HepG2 (cell line): ENCODE data around the gene CAMTA1. TPM values are rescaled to one million over a fixed set of nuclear protein-coding genes. Genes with fewer than 3 reads are reported as not detected.
"Not testable (repeated sequence)": the region's sequence is repeated elsewhere in the genome, so short reads cannot be mapped to it uniquely, and the experiment has no call there.

ENCODE experiments used
- ATAC-seq: fragments of 200-7000 bp; cut with Tn5 transposase; 3 replicates; pipeline ENCODE4 v1.9.1; 2020; ENCODE audit warnings: mild to moderate bottlenecking, moderate library complexity
- BruUV-seq: library from RNA; stranded (reverse); fragments of 400-500 nt; replicated peaks from 2 replicates; lab custom pipeline; 2021; lab: Mats Ljungman, UMichigan
- CTCF ChIA-PET: fragments of 300-600 bp; formaldehyde crosslinking; extraction: SDS; loops from one replicate; lab custom pipeline; 2021; ENCODE audit warnings: low total read pairs, inconsistent platforms, low intra/inter-chr PET ratio; lab: Yijun Ruan, JAX
- POLR2A ChIA-PET: fragments of 350-600 bp; sonication (Branson Sonifier 250); formaldehyde crosslinking; loops from one replicate; lab custom pipeline; 2020; ENCODE audit warnings: antibody characterized with exemption, inconsistent platforms; lab: Yijun Ruan, JAX
- DNase-seq: peaks from one replicate; pipeline ENCODE4 v3.0.0-alpha.2; 2015; ENCODE audit warnings: low spot score
- FAIRE-seq: peaks from 3 replicates; lab custom pipeline; 2011; peaks lifted over from hg19 to GRCh38; lab: Jason Lieb, UNC
- H2AFZ ChIP-seq: one replicate; pipeline ENCODE4 v1.6.1; 2011; ENCODE audit warnings: low read length, inconsistent platforms
- H3K27ac ChIP-seq: fragments of 300-600 bp; 3 replicates; pipeline ENCODE4 v1.8.0; 2011; ENCODE audit warnings: mixed run types, mild to moderate bottlenecking, mixed read lengths, low read length, inconsistent platforms; ENCODE audit not compliant: insufficient read depth; ENCODE audit errors: extremely low read length
- H3K27me3 ChIP-seq, 2 experiments: fragments of 200-600 bp in 1 of 2; 2 replicates in 1 of 2; 3 replicates in 1 of 2; pipeline versions ENCODE4 v1.6.0 to v1.8.0; 2011; ENCODE audit warnings: low read length in 2 of 2, mild to moderate bottlenecking in 2 of 2, moderate library complexity in 2 of 2, inconsistent platforms in 1 of 2; ENCODE audit not compliant: insufficient read depth in 2 of 2, control insufficient read depth in 1 of 2
- H3K36me3 ChIP-seq, 2 experiments: fragments of 200-600 bp in 1 of 2; replicated peaks in 1 of 2; 2 replicates in 1 of 2; 3 replicates in 1 of 2; pipeline versions ENCODE4 v1.5.1 to v1.8.0; 2011; ENCODE audit warnings: low read length in 2 of 2, inconsistent platforms in 1 of 2; ENCODE audit not compliant: insufficient read depth in 2 of 2, control insufficient read depth in 1 of 2
- H3K4me1 ChIP-seq: 2 replicates; pipeline ENCODE4 v1.5.1; 2012; ENCODE audit warnings: low read length, inconsistent platforms; ENCODE audit not compliant: insufficient read depth
- H3K4me2 ChIP-seq: 2 replicates; pipeline ENCODE4 v1.6.0; 2011; ENCODE audit warnings: low read depth, low read length, inconsistent platforms
- H3K4me3 ChIP-seq, 3 experiments: fragments of 200-600 bp in 1 of 3; sonication (generic), shearing (Covaris generic) in 1 of 3; replicated peaks in 1 of 3; 2 replicates each; pipeline ENCODE4 v1.5.1; 2011 to 2016; ENCODE audit warnings: low read length in 3 of 3, inconsistent platforms in 2 of 3, low read depth in 2 of 3, mild to moderate bottlenecking in 2 of 3, control low read depth in 1 of 3, mixed read lengths in 1 of 3; ENCODE audit not compliant: insufficient read depth in 1 of 3
- H3K79me2 ChIP-seq: one replicate; pipeline ENCODE4 v1.6.1; 2011; ENCODE audit warnings: low read length, inconsistent platforms; ENCODE audit not compliant: insufficient read depth
- H3K9ac ChIP-seq: 2 replicates; pipeline ENCODE4 v1.6.0; 2011; ENCODE audit warnings: mild to moderate bottlenecking, low read depth, low read length, inconsistent platforms; ENCODE audit not compliant: insufficient read depth
- H3K9me3 ChIP-seq: 2 replicates; pipeline ENCODE4 v1.5.1; 2012; ENCODE audit warnings: mild to moderate bottlenecking, low read length
- H4K20me1 ChIP-seq: 2 replicates; pipeline ENCODE4 v1.6.0; 2011; ENCODE audit warnings: inconsistent platforms, mild to moderate bottlenecking, low read length, moderate library complexity; ENCODE audit not compliant: insufficient read depth
- KDM3A ChIP-seq: IDR thresholded peaks from 2 replicates; pipeline ENCODE4 v1.6.1; 2018; ENCODE audit warnings: low read depth, missing compliant biosample characterization
- MED13 ChIP-seq: sonication (generic); formaldehyde crosslinking; IDR thresholded peaks from 2 replicates; pipeline ENCODE4 v1.5.0; 2020; ENCODE audit warnings: missing genetic modification reagents
- MXD3 ChIP-seq: IDR thresholded peaks from 2 replicates; pipeline ENCODE4 v1.6.1; 2016; ENCODE audit warnings: mild to moderate bottlenecking, missing biosample characterization, missing genetic modification reagents
- MXD4 ChIP-seq: IDR thresholded peaks from 2 replicates; pipeline ENCODE4 v1.6.1; 2016; ENCODE audit warnings: mild to moderate bottlenecking, missing biosample characterization, missing genetic modification reagents
- NFE2 ChIP-seq: sonication (generic); formaldehyde crosslinking; IDR thresholded peaks from 2 replicates; pipeline ENCODE4 v1.4.0; 2020; ENCODE audit warnings: missing genetic modification reagents
- NR0B2 ChIP-seq: sonication (generic); formaldehyde crosslinking; IDR thresholded peaks from 2 replicates; pipeline ENCODE4 v1.4.0; 2020; ENCODE audit warnings: mild to moderate bottlenecking, missing genetic modification reagents
- RFX1 ChIP-seq: fragments of 450-650 bp; IDR thresholded peaks from 2 replicates; pipeline ENCODE4 v1.6.1; 2017
- SETDB1 ChIP-seq: sonication (generic); formaldehyde crosslinking; IDR thresholded peaks from 2 replicates; pipeline ENCODE4 v1.5.1; 2020; ENCODE audit warnings: missing genetic modification reagents, mild to moderate bottlenecking, borderline replicate concordance
- SMYD3 ChIP-seq: sonication (generic); formaldehyde crosslinking; IDR thresholded peaks from 2 replicates; pipeline ENCODE4 v1.8.1; 2023; ENCODE audit warnings: mild to moderate bottlenecking, missing genetic modification reagents
- SP140L ChIP-seq: sonication (generic); formaldehyde crosslinking; IDR thresholded peaks from 2 replicates; pipeline ENCODE4 v1.4.0; 2020; ENCODE audit warnings: missing genetic modification reagents, borderline replicate concordance
- SRY ChIP-seq: sonication (generic); formaldehyde crosslinking; IDR thresholded peaks from 2 replicates; pipeline ENCODE4 v1.8.0; 2022; ENCODE audit warnings: mild to moderate bottlenecking, missing genetic modification reagents
- TERF1 ChIP-seq: sonication (generic); formaldehyde crosslinking; IDR thresholded peaks from 2 replicates; pipeline ENCODE4 v1.8.0; 2022; ENCODE audit warnings: mild to moderate bottlenecking, missing genetic modification reagents, moderate library complexity
- YEATS2 ChIP-seq: sonication (generic); formaldehyde crosslinking; IDR thresholded peaks from 2 replicates; pipeline ENCODE4 v1.4.0; 2020; ENCODE audit warnings: missing genetic modification reagents, borderline replicate concordance
- ZNF34 ChIP-seq: sonication (generic); formaldehyde crosslinking; IDR thresholded peaks from 2 replicates; pipeline ENCODE4 v1.4.0; 2020; ENCODE audit warnings: mild to moderate bottlenecking, missing genetic modification reagents, borderline replicate concordance
- ZNF784 ChIP-seq: sonication (generic); formaldehyde crosslinking; IDR thresholded peaks from 2 replicates; pipeline ENCODE4 v1.5.1; 2020; ENCODE audit warnings: missing genetic modification reagents, mild to moderate bottlenecking, borderline replicate concordance
- ZNF83 ChIP-seq: sonication (generic); formaldehyde crosslinking; IDR thresholded peaks from 2 replicates; pipeline ENCODE4 v1.4.0; 2020; ENCODE audit warnings: missing genetic modification reagents, mild to moderate bottlenecking, borderline replicate concordance
- WGBS: methylation state at CpG from one replicate; pipeline ENCODE4 v1.1.6; 2017; ENCODE audit warnings: low lambda C conversion rate; 5-methylcytosine and 5-hydroxymethylcytosine counted together
- in situ Hi-C: cut with HindIII; loops from 2 replicates; pipeline ENCODE4 v1.10.0; 2017; ENCODE audit warnings: low pct_unique_long_range_greater_than_20kb; ENCODE audit not compliant: extremely low pct_ligation_motif_present
- intact Hi-C: fragments of 100-400 bp; cut with micrococcal nuclease; formaldehyde crosslinking; loops from one replicate; pipeline ENCODE4 v1.10.0; 2022; ENCODE audit not compliant: unreplicated experiment
- polyA plus RNA-seq, 8 experiments: library from polyadenylated mRNA; depleted of rRNA in 3 of 8; stranded (reverse) in 7 of 8; unstranded in 1 of 8; fragments of >200 nt; fragmentation: Illumina TruSeq in 4 of 8; extraction: Trizol in 4 of 8; gene quantifications; 2 replicates each; pipeline versions ENCODE4 v1.2.1 to v1.2.3, GENCODE V29; 2011 to 2016; ENCODE audit warnings: low read depth in 4 of 8, missing spikeins in 1 of 8, mixed read lengths in 1 of 8; ENCODE audit not compliant: insufficient read depth in 1 of 8
- total RNA-seq, 5 experiments: library from RNA; depleted of rRNA; stranded (reverse); fragments of >200 nt; fragmentation: Illumina TruSeq; extraction: Trizol; gene quantifications; 2 replicates each; pipeline ENCODE4 v1.2.3, GENCODE V29; 2016; ENCODE audit warnings: low read depth in 1 of 5

Gene CAMTA1
- total and polyA plus RNA-seq, 2 of the 13 experiments (the other 11 are each of a cell fraction or from before 2014, with no cell fraction given): 25.0 to 36.4 TPM

- Histone ChIP-seq H3K9ac (no peak overlapping the region), H3K4me2 (no peak overlapping the region), H3K9me3 (no peaks in the 10 kb centered on the region), H3K27ac (no peak overlapping the region), H3K4me3 (no peak overlapping the region), H4K20me1 (no peaks in the 10 kb centered on the region), H3K4me1 (no peaks in the 10 kb centered on the region), H3K36me3 (no peaks in the 10 kb centered on the region), H2AFZ (no peak overlapping the region), H3K79me2 (no peaks in the 10 kb centered on the region), H3K27me3 (peaks cover 1 to 7% of the 10 kb centered on the region in 2 experiments; a peak in 3 of 5 replicates)
- POLR2A ChIA-PET: no interaction called here
- DNase-seq (no peak), ATAC-seq (no peak), FAIRE-seq (no peak)
- in situ Hi-C loops: no loop called here
- WGBS: 52% methylated on average over 30 of the region's 30 CpGs
- TF ChIP-seq SP140L (CRISPR knock-in tag) (no peak), MXD3 (CRISPR knock-in tag) (no peak), TERF1 (no peak), ZNF784 (no peak), SETDB1 (no peak), SRY (CRISPR knock-in tag) (no peak), ZNF83 (CRISPR knock-in tag) (no peak), MXD4 (no peak), NR0B2 (CRISPR knock-in tag) (no peak), RFX1 (no peak), MED13 (CRISPR knock-in tag) (no peak), SMYD3 (CRISPR knock-in tag) (no peak), KDM3A (CRISPR knock-in tag) (no peak), ZNF34 (CRISPR knock-in tag) (no peak), YEATS2 (CRISPR knock-in tag) (no peak), NFE2 (CRISPR knock-in tag) (no peak)
- CTCF ChIA-PET: no interaction called here
- intact Hi-C loops: no loop called here
- BruUV-seq: no TSS peak
These were observed 46.1 kb upstream of the CAMTA1 start for GRCh38 chr1:6738987-6739676.

DNA sequence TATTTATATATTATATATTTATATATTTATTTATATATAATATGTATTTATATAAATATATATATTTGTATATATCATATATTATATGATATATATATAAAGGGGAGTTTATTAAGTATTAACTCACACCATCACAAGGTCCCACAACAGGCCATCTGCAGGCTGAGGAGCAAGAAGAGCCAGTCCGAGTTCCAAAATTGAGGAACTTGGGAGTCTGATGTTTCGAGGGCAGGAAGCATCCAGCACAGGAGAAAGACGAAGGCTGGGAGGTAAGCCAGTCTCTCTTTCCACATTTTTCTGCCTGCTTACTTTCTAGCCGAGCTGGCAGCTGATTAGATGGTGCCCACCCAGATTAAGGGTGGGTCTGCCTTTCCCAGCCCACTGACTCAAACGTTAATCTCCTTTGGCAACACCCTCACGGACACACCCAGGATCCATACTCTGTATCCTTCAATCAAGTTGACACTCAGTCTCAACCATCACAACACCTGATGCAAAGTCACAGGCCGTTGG is 42.5 kb upstream of the CAMTA1 start:
- H3K79me2 ChIP-seq, CTCF ChIA-PET, FAIRE-seq, H3K36me3 ChIP-seq, H3K27ac ChIP-seq, intact Hi-C loops, DNase-seq, H3K4me1 ChIP-seq, BruUV-seq, H3K4me2 ChIP-seq, H3K9me3 ChIP-seq, H3K9ac ChIP-seq, H2AFZ ChIP-seq, H3K4me3 ChIP-seq, H4K20me1 ChIP-seq, POLR2A ChIA-PET, H3K27me3 ChIP-seq: not testable (repeated sequence)
- WGBS: 28% methylated on average over 7 of the region's 7 CpGs
- peak; percentile 45 for ATAC-seq
- in situ Hi-C loops: loop anchor here (10.0 kb wide), 1 partner anchor 62 kb away; no protein-coding TSS in a partner anchor
